ENCODE data around the gene C1orf167. TPM values are rescaled to one million over a fixed set of nuclear protein-coding genes. Genes with fewer than 3 reads are reported as not detected.

The C1orf167 gene
- total RNA-seq, 3 donors from 2014 or later = 1.3 TPM; not detected in 2

- H3K27ac ChIP-seq = no peak overlapping the region
- DNase-seq (ENCODE audit: low spot score in 2 of 2) = no peak
- H3K4me3 ChIP-seq = no peak overlapping the region
- peaks cover 0 to 2% of the 10 kb centered on the region in 2 donors for H3K4me1 ChIP-seq
- intact Hi-C loops (cut with DNase I; ENCODE audit: low total_unique reads) = loop anchor here (10.0 kb wide), 1 partner anchor 52 kb away; no protein-coding TSS in a partner anchor
- H3K9me3 ChIP-seq = no peaks in the 10 kb centered on the region
- TF ChIP-seq POLR2A (IDR thresholded peaks at IDR 0.05) = no peak
- no peak for TF ChIP-seq CTCF (IDR thresholded peaks at IDR 0.05)
- no peak for TF ChIP-seq POLR2AphosphoS5 (IDR thresholded peaks at IDR 0.05)
- H3K27me3 ChIP-seq = no peaks in the 10 kb centered on the region
- H3K36me3 ChIP-seq = no peaks in the 10 kb centered on the region
Measured at GRCh38 chr1:11727119-11727518, 34.9 kb upstream of the C1orf167 start.

GRCh38 chr1:11728126-11728806, 33.7 kb upstream of the C1orf167 start:
- H3K36me3 ChIP-seq = no peaks in the 10 kb centered on the region
- H3K9me3 ChIP-seq = no peaks in the 10 kb centered on the region
- no peak overlapping the region for H3K27ac ChIP-seq
- H3K4me1 ChIP-seq = peaks cover 0 to 6% of the 10 kb centered on the region in 2 donors
- H3K4me3 ChIP-seq = no peak overlapping the region
- TF ChIP-seq POLR2A (IDR thresholded peaks at IDR 0.05) (no peak), CTCF (IDR thresholded peaks at IDR 0.05) (no peak), POLR2AphosphoS5 (IDR thresholded peaks at IDR 0.05) (no peak)
- intact Hi-C loops (cut with DNase I; ENCODE audit: low total_unique reads) = loop anchor here (10.0 kb wide), 1 partner anchor 53 kb away; no protein-coding TSS in a partner anchor
- no peak for DNase-seq (ENCODE audit: low spot score in 2 of 2)
- H3K27me3 ChIP-seq = no peaks in the 10 kb centered on the region

GRCh38 chr1:11729155-11729497, 32.9 kb upstream of the C1orf167 start:
- Histone ChIP-seq H3K36me3 (no peaks in the 10 kb centered on the region), H3K4me1 (peaks cover 0 to 6% of the 10 kb centered on the region in 2 donors), H3K9me3 (no peaks in the 10 kb centered on the region), H3K27ac (peak overlapping the region in 1 of 2 donors; percentile 48), H3K27me3 (no peaks in the 10 kb centered on the region), H3K4me3 (no peak overlapping the region)
- no peak for TF ChIP-seq CTCF (IDR thresholded peaks at IDR 0.05)
- no peak for DNase-seq (ENCODE audit: low spot score in 2 of 2)
- intact Hi-C loops (cut with DNase I; ENCODE audit: low total_unique reads) = loop anchor here (10.0 kb wide), 1 partner anchor 54 kb away; no protein-coding TSS in a partner anchor

GRCh38 chr1:11729498-11730428, 32.2 kb upstream of the C1orf167 start:
- TF ChIP-seq CTCF (IDR thresholded peaks at IDR 0.05) (no peak), POLR2A (IDR thresholded peaks at IDR 0.05) (no peak), POLR2AphosphoS5 (IDR thresholded peaks at IDR 0.05) (no peak)
- DNase-seq (ENCODE audit: low spot score in 2 of 2) = no peak
- intact Hi-C loops (cut with DNase I; ENCODE audit: low total_unique reads) = loop anchor here (10.0 kb wide), 1 partner anchor 55 kb away; no protein-coding TSS in a partner anchor
- no peaks in the 10 kb centered on the region for H3K36me3 ChIP-seq
- H3K27me3 ChIP-seq = no peaks in the 10 kb centered on the region
- H3K9me3 ChIP-seq = no peaks in the 10 kb centered on the region
- no peak overlapping the region for H3K4me3 ChIP-seq
- H3K27ac ChIP-seq = peak overlapping the region in 1 of 2 donors; percentile 48
- peaks cover 0 to 6% of the 10 kb centered on the region in 2 donors for H3K4me1 ChIP-seq

All from breast epithelium (tissue), 4 donors.